Measurements from ENCODE around the gene POLDIP2. TPM values are rescaled to one million over a fixed set of nuclear protein-coding genes. Genes with fewer than 3 reads are reported as not detected.
A peak's percentile ranks its signal among the peaks of the same experiment; 100 is the strongest.

Gene POLDIP2
- total and polyA plus RNA-seq, 9 of the 15 experiments (the other 6 are each of a cell fraction or from before 2014, with no cell fraction given) = 22.0 to 137 (median 104) TPM

DNA sequence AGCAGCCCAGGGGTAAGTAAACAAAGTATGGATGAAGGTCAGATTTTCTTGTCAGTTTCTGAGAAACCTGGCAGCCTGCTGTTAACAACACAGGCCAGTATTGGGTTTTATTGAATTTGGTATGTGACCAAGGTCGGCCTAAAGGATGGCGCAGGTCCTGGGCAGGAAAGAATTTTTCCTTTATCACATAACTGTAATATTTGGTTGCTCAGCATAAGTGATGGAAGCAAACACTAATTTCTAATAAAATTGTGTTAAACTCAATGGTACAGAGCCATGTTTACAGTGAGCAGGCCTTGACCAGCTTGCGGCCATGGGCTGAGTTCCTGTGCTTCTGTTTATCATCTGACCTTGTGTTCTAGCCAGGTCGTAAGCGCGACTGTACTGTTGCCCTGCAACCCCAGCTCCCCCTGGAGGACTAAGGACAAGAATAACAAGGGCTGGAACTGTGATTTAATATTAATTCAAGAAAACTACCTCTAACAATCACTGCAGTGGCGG is 10.5 kb downstream of the POLDIP2 start (continued):
- TF ChIP-seq, protein P1, sequence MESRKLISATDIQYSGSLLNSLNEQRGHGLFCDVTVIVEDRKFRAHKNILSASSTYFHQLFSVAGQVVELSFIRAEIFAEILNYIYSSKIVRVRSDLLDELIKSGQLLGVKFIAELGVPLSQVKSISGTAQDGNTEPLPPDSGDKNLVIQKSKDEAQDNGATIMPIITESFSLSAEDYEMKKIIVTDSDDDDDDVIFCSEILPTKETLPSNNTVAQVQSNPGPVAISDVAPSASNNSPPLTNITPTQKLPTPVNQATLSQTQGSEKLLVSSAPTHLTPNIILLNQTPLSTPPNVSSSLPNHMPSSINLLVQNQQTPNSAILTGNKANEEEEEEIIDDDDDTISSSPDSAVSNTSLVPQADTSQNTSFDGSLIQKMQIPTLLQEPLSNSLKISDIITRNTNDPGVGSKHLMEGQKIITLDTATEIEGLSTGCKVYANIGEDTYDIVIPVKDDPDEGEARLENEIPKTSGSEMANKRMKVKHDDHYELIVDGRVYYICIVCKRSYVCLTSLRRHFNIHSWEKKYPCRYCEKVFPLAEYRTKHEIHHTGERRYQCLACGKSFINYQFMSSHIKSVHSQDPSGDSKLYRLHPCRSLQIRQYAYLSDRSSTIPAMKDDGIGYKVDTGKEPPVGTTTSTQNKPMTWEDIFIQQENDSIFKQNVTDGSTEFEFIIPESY (CRISPR knock-in tag; IDR thresholded peaks at IDR 0.05) = peak; percentile 56
- no peak for TF ChIP-seq CREM (IDR thresholded peaks at IDR 0.05; ENCODE audit: low read depth)
- no peak for TF ChIP-seq ZC3H11A (IDR thresholded peaks at IDR 0.05; ENCODE audit: low read depth, low read length)
- TF ChIP-seq, protein P2, sequence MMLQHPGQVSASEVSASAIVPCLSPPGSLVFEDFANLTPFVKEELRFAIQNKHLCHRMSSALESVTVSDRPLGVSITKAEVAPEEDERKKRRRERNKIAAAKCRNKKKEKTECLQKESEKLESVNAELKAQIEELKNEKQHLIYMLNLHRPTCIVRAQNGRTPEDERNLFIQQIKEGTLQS (IDR thresholded peaks at IDR 0.05) = no peak
- TF ChIP-seq, protein P2 (CRISPR knock-in tag; conservative IDR thresholded peaks at IDR 0.05) = no peak
- no peak for TF ChIP-seq BRD9 (IDR thresholded peaks at IDR 0.05; ENCODE audit: low read depth, partially characterized antibody)
- TF ChIP-seq ZNF184 (CRISPR knock-in tag; IDR thresholded peaks at IDR 0.05) = no peak
- TF ChIP-seq CHD2 (IDR thresholded peaks at IDR 0.05; ENCODE audit: low read depth, low read length) = no peak
- no peak for TF ChIP-seq ZNF12 (CRISPR knock-in tag; IDR thresholded peaks at IDR 0.05)
- TF ChIP-seq, protein P3, sequence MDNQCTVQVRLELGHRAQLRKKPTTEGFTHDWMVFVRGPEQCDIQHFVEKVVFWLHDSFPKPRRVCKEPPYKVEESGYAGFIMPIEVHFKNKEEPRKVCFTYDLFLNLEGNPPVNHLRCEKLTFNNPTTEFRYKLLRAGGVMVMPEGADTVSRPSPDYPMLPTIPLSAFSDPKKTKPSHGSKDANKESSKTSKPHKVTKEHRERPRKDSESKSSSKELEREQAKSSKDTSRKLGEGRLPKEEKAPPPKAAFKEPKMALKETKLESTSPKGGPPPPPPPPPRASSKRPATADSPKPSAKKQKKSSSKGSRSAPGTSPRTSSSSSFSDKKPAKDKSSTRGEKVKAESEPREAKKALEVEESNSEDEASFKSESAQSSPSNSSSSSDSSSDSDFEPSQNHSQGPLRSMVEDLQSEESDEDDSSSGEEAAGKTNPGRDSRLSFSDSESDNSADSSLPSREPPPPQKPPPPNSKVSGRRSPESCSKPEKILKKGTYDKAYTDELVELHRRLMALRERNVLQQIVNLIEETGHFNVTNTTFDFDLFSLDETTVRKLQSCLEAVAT (IDR thresholded peaks at IDR 0.05) = no peak
- no peak for TF ChIP-seq TAF15 (IDR thresholded peaks at IDR 0.05; ENCODE audit: low read depth, low read length)
- TF ChIP-seq SP2 (IDR thresholded peaks at IDR 0.05; ENCODE audit: extremely low read depth, low read depth, low read length, poor library complexity, severe bottlenecking) = no peak
- no peak for TF ChIP-seq RBBP5 (IDR thresholded peaks at IDR 0.05; ENCODE audit: borderline replicate concordance, insufficient read depth, low read length, poor library complexity, severe bottlenecking)
- TF ChIP-seq ZNF695 (CRISPR knock-in tag; IDR thresholded peaks at IDR 0.05) = no peak
- TF ChIP-seq EGR1 (conservative IDR thresholded peaks at IDR 0.05) = no peak
- TF ChIP-seq HNRNPK (IDR thresholded peaks at IDR 0.05; ENCODE audit: low read depth, low read length, poor library complexity, severe bottlenecking) = no peak
- no peak for TF ChIP-seq ELF2 (CRISPR knock-in tag; IDR thresholded peaks at IDR 0.05)
- peak; percentile 93 for TF ChIP-seq ESRRA (IDR thresholded peaks at IDR 0.05; ENCODE audit: borderline replicate concordance, low read depth)
- TF ChIP-seq HDAC1 (IDR thresholded peaks at IDR 0.05) = peak in 1 of 2 experiments; percentile 27; a peak in 1 of 4 replicates
- no peak for TF ChIP-seq KLF10 (CRISPR knock-in tag; IDR thresholded peaks at IDR 0.05)
- no peak for TF ChIP-seq MAFK (IDR thresholded peaks at IDR 0.05; ENCODE audit: low read length)
- TF ChIP-seq BRD4 (IDR thresholded peaks at IDR 0.05) = no peak
- no peak for TF ChIP-seq NCOA2 (IDR thresholded peaks at IDR 0.05; ENCODE audit: partially characterized antibody in 2 of 2)
- TF ChIP-seq NR2C2 (CRISPR knock-in tag; IDR thresholded peaks at IDR 0.05) = no peak
- TF ChIP-seq NR2C2 (tag; IDR thresholded peaks at IDR 0.05) = peak; percentile 16; the same call in 1 of the 2 replicates
- TF ChIP-seq ZNF408 (CRISPR knock-in tag; IDR thresholded peaks at IDR 0.05; ENCODE audit: low read depth) = no peak
- TF ChIP-seq TEAD4 (IDR thresholded peaks at IDR 0.05; ENCODE audit: low read length) = no peak
- TF ChIP-seq TEAD4 (CRISPR knock-in tag; IDR thresholded peaks at IDR 0.05; ENCODE audit: borderline replicate concordance) = no peak

All from K562 (cell line).